ENCODE data around the gene KCNK13.

DNA sequence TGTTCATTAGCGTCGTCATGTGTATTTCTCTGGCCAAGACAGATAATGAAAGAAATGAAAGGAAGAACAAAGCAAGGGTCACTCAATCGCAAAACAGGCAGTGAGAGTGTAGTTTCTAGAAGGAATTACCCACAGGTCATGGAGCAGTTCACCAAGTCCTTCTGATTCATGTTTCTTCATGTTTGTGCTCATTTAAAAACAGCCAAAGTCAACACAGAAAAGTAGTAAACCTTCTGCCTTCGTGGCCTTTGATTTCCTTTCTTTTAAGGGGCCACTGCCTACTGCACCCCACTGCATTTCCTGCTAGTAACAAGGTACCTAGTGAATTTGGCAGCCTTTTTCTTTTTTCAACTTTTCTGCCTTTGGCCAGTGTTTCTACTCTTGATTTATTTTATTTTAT is 75.1 kb downstream of the KCNK13 start:
- TF ChIP-seq, protein P1, sequence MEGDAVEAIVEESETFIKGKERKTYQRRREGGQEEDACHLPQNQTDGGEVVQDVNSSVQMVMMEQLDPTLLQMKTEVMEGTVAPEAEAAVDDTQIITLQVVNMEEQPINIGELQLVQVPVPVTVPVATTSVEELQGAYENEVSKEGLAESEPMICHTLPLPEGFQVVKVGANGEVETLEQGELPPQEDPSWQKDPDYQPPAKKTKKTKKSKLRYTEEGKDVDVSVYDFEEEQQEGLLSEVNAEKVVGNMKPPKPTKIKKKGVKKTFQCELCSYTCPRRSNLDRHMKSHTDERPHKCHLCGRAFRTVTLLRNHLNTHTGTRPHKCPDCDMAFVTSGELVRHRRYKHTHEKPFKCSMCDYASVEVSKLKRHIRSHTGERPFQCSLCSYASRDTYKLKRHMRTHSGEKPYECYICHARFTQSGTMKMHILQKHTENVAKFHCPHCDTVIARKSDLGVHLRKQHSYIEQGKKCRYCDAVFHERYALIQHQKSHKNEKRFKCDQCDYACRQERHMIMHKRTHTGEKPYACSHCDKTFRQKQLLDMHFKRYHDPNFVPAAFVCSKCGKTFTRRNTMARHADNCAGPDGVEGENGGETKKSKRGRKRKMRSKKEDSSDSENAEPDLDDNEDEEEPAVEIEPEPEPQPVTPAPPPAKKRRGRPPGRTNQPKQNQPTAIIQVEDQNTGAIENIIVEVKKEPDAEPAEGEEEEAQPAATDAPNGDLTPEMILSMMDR (conservative IDR thresholded peaks at IDR 0.05; ENCODE audit: low read depth, low read length) = no peak
- no peak for TF ChIP-seq EZH2 (IDR thresholded peaks at IDR 0.05; ENCODE audit: borderline replicate concordance, low read depth, low read length, poor library complexity, severe bottlenecking)

All from A673 (cell line).